ENCODE measurements around the gene CANT1.

The CANT1 gene

GRCh38 chr17:78954684-78955083 is 54.9 kb downstream of the CANT1 start:
- TF ChIP-seq ZFX (IDR thresholded peaks at IDR 0.05; ENCODE audit: borderline replicate concordance) (no peak), CTCF (IDR thresholded peaks at IDR 0.05) (no peak)
- H3K27ac ChIP-seq, result no peak overlapping the region

- H3K27ac ChIP-seq, result no peak overlapping the region
- no peak for TF ChIP-seq ZFX (IDR thresholded peaks at IDR 0.05; ENCODE audit: borderline replicate concordance)
- TF ChIP-seq CTCF (IDR thresholded peaks at IDR 0.05), result no peak
These were observed 55.9 kb downstream of the CANT1 start for GRCh38 chr17:78953356-78954350.

GRCh38 chr17:78952706-78953105 is 56.9 kb downstream of the CANT1 start:
- TF ChIP-seq CTCF (IDR thresholded peaks at IDR 0.05) (no peak), ZFX (IDR thresholded peaks at IDR 0.05; ENCODE audit: borderline replicate concordance) (no peak)
- H3K27ac ChIP-seq, result no peak overlapping the region

GRCh38 chr17:78951967-78952551 is 57.5 kb downstream of the CANT1 start:
- no peak overlapping the region for H3K27ac ChIP-seq

GRCh38 chr17:78950870-78951269 is 58.7 kb downstream of the CANT1 start:
- no peak for TF ChIP-seq CTCF (IDR thresholded peaks at IDR 0.05)
- TF ChIP-seq ZFX (IDR thresholded peaks at IDR 0.05; ENCODE audit: borderline replicate concordance), result no peak
- H3K27ac ChIP-seq, result no peak overlapping the region

More at GRCh38 chr17:78951967-78952551, 57.5 kb downstream of the CANT1 start:
- no peak for TF ChIP-seq CTCF (IDR thresholded peaks at IDR 0.05)
- TF ChIP-seq ZFX (IDR thresholded peaks at IDR 0.05; ENCODE audit: borderline replicate concordance), result no peak

GRCh38 chr17:78947235-78948149 is 62.1 kb downstream of the CANT1 start:
- TF ChIP-seq ZFX (IDR thresholded peaks at IDR 0.05; ENCODE audit: borderline replicate concordance) (no peak), CTCF (IDR thresholded peaks at IDR 0.05) (no peak)
- no peak overlapping the region for H3K27ac ChIP-seq

All from 22Rv1 (cell line).